HG02798 (cell line): Measurements from ENCODE around the gene SBK3.
"Not testable (repeated sequence)": the region's sequence is repeated elsewhere in the genome, so short reads cannot be mapped to it uniquely, and the experiment has no call there.

ENCODE experiments used
- ATAC-seq: cut with Tn5 transposase; IDR thresholded peaks from one replicate; pipeline ENCODE4 v1.9.1; 2021; ENCODE audit warnings: mild to moderate bottlenecking; ENCODE audit not compliant: unreplicated experiment, poor library complexity

SBK3 gene

DNA sequence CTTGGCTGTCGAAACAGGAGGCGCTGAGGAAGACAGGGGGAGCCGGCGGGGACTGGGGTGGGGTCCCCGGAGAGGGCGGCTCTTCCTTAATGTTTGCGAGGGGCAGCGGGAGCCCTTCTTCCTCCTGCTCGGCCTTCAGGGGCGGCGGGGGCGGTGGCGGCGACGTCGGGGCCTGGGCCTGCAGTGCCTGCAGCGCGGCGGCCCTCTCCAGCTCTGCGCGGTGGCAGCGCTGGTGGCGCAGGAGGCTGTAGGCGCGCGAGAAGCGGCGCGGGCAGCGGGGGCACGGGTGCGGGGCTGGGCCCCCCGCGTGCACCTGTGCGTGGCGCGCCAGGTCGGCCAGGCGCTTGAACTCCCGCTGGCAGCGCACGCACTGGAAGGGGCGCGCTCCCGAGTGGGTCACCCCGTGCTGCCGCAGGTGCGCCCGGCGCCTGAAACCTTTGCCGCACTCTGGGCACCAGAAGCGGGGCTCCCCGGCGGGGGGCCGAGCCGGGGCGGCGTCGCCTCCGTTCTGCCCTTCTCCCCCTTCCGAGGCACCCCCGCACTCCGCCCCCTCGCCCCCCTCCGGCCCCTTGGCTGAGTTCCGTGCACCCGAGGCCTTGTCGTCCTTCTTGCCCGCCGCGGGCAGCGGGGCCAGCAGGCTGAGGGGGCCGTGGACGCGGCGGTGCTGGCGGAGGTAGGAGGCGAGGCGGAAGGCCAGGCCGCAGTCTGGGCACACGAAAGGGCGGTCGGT lies 32.9 kb upstream of the SBK3 start:
- no peak for ATAC-seq

DNA sequence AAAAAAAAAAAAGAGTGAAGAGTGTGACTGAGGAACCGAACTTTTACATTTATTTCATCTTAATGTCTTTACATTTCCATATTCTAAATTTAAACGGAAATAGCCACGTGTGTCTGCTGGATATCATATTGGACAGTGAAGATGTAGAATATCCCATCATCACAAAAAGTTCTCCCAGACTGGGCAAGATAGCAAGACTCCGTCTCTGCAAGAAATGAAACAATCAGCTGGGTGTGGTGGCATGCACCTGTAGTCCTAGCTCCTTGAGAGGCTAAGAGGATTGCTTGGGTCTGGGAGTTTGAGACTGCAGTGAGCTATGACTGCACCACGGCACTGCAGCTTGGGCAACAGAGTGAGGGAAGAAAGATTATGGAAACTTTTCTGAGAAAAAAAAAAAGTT lies 31.4 kb upstream of the SBK3 start:
- ATAC-seq: no peak

DNA sequence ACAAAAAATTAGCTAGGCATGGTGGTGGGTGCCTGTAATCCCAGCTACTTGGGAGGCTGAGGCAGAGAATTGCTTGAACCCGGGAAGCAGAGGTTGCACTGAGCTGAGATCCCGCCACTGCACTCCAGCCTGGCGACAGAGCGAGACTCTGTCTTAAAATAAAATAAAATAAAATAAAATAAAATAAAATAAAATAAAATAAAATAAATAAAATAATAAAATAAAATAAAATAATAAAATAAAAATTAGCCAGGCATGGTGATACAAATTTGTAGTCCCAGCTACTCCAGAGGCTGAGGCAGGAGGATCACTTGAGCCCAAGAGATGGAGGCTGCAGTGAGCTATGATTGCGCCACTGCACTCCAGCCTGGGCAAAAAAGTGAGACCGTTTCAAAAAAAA lies 28.6 kb upstream of the SBK3 start:
- not testable (repeated sequence) for ATAC-seq

DNA sequence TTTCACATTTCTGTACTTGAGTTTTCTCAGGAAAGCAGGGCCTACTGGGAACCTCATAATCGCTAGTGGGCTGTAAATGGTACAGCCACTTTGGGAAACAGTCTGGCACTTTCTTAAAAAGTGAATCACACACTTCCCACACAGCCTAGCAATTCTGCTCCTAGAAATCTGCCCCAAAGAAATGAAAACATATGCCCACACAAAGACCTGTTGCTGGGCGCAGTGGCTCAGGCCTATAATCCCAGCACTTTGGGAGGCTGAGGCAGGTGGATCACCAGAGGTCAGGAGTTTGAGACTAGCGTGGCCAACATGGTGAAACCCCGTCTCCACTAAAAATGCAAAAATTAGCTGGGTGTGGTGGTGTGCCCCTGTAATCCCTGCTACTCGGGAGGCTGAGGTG lies 24.1 kb upstream of the SBK3 start:
- not testable (repeated sequence) for ATAC-seq

DNA sequence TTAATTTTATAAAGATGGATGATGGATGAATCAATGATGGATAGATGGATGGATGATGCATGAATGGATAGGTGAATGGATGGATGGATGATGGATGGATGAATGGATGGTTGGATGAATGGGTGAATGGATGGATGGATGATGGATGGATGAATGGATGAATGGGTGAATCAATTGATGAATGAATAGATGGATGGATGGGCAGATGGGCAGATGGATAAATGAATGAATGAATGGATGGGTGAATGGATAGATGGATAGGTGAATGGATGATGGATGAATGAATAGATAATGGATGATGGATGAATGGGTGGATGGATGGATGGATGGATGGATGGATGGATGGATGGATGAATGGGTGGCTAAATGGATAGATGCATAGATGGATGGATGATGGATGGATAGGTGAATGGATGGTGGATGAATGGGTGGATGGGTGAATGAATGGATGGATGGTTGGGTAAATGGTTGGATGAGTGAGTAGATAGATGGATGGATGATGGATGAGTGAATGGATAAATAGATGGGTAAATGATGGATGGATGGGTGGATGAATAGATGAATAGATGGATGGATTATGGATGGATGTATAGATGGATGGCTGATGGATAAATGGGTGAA lies 22.5 kb upstream of the SBK3 start:
- ATAC-seq: no peak

DNA sequence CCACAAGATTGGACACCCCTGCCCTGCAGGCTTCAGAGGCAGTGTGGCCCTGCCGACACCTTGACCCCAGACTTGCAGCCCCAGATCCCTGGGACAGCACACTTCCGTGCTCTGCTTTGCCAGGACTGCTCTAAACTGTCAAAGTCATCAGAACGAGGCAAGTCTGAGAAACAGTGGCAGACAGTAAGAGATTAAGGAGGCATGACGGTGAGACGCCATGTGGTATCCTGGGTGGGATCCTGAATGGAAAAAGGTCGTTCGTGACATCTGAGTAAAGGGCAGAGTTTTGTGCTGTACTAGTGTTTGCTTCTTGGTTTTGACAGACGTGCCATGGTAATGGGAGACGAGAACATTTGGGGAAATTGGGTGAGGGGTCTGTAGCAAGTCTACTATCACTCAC lies 21.5 kb upstream of the SBK3 start:
- ATAC-seq: no peak

DNA sequence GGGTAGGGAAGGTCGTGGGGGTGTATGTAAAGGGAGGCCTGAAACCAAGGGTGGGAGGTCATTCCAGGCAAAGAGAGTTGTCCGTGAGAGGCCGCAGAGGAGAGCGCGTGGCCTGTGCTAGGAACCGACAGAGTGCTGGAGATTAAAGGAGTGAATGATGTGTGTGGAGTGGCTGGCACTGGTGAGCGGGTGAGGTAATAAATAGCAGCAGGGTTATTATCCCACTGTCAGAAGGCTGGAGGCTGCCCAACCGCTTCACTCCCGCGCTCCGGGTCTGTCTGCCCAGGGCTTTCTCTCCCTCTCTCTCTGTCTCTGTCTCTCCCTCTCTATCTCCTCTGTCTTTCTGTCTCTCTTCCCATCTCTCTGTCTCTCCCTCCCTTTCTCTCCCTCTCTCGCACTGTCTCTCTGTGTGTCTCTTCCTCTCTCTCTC lies 17.9 kb upstream of the SBK3 start:
- no peak for ATAC-seq

DNA sequence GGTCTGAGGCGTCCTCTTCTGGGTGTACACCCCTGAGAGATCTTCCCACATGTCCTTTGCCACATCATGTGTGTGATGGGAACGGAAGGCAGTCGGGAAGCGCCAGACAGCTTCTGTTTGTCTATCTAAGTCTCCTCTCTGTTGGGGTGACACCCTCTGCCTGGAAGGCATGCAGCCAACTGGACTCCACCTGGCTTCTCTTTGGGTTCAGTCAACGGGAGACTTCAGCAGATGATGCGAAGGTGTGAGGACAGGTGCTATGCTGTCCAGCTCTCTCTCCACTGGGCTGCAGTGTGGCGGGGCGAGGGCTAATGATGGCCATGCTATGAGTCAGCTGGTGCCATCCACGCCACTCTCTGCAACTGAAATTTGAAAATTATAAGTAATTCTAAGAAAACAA lies 14.3 kb upstream of the SBK3 start:
- no peak for ATAC-seq

DNA sequence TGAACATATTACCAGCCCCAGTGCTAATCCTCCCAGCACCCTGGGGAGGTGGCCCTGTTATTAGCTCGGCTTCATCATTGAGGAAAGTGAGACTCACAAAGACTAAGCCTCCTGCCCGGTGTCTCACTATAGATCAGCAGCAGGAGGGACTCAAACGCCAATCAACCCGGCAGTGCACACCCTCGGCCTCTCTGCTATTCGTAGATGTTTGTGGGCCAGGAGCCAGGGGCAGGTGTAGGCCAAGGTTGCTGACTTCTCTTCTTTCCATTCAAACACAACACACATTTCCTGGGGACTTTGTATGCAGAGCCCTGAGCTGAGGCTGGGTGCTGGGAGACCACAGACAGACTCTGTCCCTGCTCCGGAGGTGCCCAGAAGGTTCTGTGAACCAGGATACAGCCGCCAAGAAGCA lies 9.4 kb upstream of the SBK3 start:
- ATAC-seq: no peak

DNA sequence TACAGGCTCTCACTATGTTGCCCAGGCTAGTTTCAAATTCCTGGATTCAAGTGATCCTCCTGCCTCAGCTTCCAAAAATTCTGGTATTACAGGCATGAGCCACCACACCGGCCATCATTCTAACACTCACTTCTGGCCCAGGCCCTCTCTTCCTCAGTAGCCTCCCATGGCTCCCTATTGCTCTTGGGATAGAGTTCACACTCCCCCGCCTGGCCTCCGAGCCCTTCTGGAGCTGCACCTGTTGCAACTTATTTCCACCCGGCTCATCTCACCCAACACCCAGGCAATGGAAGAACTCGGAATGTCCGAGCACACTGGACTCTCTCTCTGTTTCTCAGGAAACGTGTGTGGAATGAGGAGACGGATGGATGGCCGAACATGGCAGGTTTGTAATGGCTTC lies 9.0 kb upstream of the SBK3 start:
- ATAC-seq: no peak

DNA sequence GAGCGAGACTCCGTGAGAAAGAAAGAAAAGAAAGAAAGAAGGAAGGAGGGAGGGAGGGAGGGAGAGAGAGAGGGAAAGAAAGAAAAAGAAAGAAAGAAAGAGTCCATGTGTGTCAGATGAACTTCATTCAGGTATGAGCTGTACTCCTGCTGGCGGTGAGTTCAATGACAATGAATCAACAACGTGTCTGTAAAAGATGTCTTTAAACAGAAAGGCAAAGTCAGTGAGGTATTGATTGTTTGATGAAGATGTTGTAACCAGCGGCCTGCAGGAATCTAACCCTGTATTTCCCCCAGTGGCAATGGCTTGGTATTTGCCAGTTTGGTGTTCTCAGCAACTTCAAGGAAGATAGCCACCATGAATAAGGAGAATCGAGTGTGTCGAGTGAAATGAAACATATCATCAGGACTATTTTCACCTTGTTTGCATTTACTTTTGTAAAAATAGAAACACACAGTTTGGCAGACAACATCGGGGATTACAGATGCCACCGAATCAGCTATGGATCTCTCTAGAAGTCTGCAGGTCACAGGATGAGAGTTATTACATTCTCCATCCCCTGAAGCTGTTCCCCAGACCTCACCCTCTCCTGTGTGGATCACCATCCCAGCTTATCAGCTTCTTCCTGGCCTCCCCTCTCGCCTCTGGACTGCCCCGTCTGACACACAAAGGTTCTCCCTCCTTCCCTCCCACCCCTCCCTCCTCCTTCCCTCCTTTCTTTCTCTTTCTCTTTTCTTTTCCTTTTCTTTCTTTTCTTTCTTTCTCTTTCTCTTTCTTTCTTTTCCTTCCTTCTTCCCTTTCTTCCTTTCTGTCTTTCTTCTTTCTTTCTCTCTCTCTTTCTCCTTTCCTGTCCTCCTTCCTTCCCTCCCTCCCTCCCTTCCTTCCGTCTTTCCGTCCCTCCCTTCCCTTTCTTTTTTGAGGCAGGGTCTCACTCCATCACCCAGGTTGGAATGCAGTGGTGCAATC lies 8.2 kb upstream of the SBK3 start:
- ATAC-seq: no peak

DNA sequence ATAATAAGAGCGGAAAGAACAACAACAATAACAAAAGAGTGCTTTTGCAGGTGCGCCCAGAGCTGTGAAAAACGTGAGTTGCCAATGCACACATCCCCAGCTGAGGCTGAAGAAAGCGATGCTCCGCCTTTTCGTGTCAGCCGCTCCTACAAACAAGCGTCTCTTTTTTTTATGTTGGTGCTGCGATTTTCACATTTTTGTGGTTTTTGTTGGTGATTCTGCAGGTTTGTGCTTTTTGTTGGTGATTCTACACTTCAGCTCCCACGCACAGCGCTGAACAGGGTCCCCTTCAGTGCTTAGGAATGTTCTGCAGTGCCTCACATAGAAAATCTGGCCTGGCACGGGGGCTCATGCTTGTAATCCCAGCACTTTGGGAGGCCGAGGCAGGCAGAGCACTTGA lies 7.3 kb upstream of the SBK3 start:
- no peak for ATAC-seq

DNA sequence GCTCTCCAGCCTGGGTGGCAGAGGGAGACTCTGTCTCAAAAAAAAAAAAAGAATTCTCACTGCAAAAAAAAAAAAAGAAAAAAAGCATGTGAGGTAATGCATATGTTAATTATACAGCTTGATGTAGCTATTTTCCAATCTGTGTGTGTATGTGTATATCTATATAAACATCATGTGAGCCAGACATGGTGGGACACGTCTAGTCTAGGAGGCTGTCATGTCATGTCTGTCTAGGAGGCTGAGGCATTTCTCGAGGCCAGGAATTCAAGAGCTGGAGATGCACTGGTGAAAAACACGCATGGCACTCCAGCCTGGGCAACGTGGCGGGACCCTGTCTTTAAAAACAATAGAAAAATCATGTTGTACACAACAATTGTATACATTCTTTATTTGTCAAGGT lies 6.9 kb upstream of the SBK3 start:
- ATAC-seq: no peak

DNA sequence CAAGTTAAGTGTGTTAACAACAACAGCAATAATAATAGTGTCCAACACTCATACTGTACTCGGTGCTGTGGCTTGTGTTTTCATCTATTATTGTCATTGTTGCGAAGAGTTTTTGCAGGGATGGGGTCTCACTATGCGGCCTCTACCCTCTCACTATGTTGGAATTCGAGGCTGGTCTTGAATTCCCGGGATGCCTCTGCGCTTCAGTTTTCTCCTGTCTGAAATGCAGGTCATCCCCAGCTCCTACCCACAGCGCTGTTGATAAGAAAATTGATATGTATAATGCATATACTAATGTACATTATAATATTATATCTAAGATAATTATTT lies 4.9 kb upstream of the SBK3 start:
- no peak for ATAC-seq

DNA sequence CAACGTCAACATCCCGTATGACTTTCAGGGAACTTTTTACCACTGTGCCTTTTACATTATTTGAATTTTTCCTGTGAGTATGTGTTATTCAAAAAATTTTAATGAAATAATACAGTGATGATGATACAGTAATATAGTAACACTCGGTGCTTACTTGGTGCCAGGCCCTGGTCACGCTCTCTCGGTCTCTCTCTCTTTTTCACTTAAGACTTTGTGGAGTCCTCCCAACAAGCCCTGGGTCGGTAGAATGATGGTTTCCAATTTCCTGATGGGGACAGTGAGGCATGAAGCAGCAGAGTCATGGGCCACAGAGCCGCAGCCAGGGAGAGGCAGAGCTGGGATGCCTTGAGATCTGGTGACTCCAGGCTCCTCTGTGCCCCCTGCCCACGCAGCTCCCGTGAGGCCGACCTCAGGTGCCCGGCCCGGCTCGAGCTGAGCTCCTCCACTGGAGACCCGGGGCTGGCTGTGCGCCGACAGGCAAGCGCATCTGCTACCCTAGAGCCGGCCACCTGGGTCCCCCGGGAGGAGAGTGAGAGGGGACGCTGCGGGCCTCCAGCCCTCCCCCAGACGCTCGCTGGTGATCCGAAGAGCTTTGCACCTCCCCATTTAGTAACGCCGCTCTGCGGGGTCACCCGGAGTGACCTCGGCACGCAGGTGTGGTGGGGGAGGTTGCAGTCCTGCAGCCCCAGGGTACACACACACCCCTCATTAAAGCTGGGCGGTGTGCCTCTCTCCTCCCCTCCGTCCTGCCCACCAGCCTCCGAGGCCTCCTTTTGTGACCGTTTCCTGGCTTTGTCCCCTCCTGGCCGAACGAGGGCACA lies 4.4 kb upstream of the SBK3 start:
- ATAC-seq: no peak

DNA sequence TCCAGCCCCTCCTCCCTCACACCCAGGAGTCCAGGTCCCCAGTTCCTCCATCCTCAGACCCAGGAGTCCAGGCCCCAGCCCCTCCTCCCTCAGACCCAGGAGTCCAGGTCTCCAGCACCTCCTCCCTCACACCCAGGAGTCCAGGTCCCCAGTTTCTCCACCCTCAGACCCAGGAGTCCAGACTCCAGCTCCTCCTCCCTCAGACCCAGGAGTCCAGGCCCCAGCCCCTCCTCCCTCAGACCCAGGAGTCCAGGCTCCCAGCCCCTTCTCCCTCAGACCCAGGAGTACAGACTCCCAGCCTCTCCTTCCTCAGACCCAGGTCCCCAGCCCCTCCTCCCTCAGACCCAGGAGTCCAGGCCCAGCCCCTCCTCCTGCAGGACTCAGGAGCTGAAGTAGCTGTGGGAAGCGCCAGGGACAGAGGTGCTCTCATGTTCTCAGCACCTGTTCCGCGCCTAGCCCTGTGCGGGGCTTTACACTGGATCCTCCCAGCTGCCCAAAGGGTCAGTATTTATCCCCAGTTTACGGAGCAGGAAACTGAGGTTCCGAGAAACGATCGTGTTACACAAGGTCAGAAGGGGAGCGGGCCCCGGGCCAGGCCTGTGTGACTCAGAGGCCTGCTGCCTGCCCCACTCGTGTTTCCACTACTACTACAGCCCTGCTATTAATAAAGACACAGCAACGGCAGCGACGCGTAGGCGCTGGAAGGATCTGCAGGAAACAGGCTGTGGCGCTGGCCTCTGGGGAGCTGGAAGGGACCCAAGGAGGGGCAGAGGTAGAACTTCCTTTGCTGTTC lies 1.7 kb upstream of the SBK3 start:
- ATAC-seq: no peak

DNA sequence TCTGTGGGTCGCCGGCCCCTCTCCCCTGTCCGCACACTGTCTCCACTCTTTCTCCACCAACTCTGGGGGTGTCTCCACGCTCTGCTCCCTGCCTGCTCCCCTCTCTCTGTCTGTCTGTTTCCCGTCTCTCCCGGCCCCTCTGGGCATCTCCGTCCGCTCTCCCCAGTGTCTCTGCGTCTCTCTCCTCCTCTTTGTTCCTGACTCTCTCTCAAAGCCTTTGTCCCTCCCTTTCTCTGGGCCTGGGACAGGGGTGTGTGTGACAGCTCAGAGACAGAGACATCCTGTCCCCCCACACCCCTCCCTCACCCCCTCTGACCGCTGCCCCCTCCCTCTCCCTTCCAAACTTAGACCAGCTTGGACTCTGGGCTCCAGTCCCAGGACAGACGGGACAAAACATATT lies 668 bp upstream of the SBK3 start:
- ATAC-seq: no peak

DNA sequence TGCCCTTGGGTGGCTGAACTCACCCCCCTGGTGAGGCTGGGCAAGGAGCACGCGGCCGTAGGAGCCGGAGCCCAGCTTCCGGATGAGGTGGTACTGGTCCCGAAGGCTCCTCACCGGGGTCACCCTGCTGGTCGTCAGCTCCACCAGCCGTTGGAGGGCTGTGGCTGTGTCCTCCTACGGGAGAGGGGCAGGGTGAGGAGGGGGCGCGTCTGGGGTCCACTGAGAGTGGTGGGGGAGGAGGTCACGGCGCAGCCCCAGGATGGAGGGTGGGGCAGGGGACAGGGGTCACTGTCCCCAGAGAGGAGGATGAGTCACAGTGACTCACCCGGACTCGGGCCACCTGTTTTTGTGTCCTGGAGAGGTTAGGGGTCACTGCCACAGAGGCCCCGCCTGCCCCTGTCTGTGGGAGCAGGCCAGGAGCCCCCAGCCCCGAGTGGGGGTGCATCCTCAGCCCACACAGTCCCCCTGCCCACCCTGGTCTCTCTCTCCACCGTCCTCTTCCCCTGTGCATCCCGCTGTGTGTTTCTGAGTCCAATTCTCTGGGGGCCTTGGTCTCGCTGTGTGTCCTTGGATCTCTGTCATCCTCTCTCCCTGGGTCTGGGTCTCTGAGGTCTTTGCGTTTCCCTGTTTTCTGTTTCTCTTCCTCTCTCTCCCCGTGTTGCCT lies 435 bp downstream of the SBK3 start:
- no peak for ATAC-seq

DNA sequence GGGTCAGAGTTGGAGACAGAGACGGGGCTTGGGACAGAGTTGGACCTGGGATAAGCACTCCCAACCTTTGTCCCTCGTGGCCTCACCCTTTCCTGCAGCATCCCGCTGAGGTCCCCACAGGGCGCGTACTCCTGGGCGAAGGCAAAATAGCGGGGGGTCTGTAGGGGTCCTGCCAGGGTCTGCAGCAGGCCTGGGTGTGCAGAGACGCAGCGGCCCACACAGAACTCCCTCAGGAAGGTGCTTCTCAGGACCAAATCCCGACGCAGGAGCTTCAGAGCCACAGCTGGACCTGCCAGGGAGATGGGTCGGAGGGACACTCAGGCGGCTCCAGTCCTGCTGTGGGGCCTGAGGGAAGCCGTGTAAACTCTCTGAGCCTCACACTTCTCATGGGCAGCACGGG lies 1.3 kb downstream of the SBK3 start:
- no peak for ATAC-seq
